ENCODE results near the gene RBCK1.

The RBCK1 gene

DNA sequence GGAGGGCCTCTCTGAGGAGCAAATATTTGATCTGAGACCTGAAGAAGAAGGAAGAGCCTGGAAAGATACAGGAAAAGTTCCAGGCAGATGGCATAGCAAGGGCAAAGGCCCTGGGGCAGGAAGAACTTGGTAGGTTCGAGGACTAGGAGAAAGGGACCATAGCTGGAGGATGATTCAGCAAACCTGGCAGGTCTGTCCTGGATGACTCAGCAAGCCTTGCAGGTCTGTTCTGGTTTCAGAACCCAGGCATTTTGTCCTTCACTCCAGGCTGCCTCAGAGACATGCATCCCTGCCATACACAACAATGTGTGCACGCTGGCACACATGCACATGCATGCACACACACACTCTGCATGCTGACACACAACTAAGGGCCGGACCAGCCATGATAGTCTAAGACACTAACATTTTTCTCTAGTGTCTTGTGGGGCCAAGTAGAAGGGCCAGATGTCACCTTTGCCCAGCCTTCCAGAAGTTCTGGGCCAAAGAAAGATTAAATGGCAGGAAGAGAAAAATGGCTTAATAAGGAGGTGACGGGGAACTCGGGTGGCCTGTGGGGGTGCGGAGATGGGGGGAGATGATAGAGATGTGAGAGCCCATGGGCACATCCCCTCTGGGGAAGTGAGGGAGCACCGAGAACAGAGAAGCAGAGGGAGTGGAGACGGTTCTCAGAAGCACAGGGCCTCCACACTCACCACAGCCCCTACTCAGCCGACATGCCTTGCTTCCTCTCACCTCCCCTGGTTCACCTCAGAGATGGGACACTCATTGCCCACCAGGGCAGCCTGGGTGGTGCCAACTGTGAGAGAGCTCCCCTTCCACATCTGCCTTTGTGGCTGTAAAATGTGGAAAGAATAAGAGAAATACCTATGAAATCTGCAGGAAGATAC, 42.9 kb upstream of the RBCK1 start:
- TF ChIP-seq, protein P1, sequence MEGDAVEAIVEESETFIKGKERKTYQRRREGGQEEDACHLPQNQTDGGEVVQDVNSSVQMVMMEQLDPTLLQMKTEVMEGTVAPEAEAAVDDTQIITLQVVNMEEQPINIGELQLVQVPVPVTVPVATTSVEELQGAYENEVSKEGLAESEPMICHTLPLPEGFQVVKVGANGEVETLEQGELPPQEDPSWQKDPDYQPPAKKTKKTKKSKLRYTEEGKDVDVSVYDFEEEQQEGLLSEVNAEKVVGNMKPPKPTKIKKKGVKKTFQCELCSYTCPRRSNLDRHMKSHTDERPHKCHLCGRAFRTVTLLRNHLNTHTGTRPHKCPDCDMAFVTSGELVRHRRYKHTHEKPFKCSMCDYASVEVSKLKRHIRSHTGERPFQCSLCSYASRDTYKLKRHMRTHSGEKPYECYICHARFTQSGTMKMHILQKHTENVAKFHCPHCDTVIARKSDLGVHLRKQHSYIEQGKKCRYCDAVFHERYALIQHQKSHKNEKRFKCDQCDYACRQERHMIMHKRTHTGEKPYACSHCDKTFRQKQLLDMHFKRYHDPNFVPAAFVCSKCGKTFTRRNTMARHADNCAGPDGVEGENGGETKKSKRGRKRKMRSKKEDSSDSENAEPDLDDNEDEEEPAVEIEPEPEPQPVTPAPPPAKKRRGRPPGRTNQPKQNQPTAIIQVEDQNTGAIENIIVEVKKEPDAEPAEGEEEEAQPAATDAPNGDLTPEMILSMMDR (IDR thresholded peaks at IDR 0.05; ENCODE audit: low read depth, low read length): no peak
- H3K9me3 ChIP-seq: no peaks in the 10 kb centered on the region
- H3K4me3 ChIP-seq (ENCODE audit: low read depth, low read length): no peak overlapping the region
- peaks cover 3% of the 10 kb centered on the region; the same call in 1 of the 2 replicates for H3K4me1 ChIP-seq
- no peaks in the 10 kb centered on the region for H3K36me3 ChIP-seq
- no peaks in the 10 kb centered on the region for H3K27me3 ChIP-seq
- no peak for DNase-seq

DNA sequence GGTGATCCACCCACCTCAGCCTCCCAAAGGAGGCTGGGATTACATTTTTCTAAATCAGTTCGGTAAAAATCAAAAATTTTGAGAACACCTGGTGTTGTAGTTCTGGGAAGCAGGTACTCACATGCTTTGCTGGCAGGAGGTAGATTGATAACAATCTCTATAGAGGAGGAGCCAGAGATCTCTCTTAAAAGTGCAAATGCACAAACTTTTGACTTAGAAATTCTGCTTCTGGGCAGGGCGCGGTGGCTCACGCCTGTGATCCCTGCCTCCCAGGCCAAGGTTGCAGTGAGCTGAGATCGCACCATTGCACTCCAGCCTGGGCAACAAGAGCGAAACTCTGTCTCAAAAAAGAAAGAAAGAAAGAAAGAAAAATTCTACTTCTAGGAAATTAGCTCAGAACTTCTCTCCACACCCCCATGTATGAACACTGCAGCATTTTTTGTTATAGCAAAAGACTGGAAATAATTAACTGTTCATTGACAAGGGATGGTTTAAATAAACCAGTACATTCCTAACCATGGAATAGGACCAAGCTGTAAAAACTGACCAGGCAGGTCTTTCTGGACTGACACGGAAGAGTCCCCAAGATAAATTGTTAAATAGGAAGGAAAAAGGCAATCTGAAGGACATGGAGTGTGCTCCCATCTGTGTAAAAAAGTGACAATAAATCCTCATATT, 41.9 kb upstream of the RBCK1 start:
- Histone ChIP-seq H3K9me3 (no peaks in the 10 kb centered on the region), H3K4me1 (peaks cover 3% of the 10 kb centered on the region; the same call in 1 of the 2 replicates), H3K27me3 (no peaks in the 10 kb centered on the region), H3K4me3 (ENCODE audit: low read depth, low read length) (no peak overlapping the region), H3K36me3 (no peaks in the 10 kb centered on the region)
- TF ChIP-seq, protein P1 (IDR thresholded peaks at IDR 0.05; ENCODE audit: low read depth, low read length): no peak
- no peak for DNase-seq

DNA sequence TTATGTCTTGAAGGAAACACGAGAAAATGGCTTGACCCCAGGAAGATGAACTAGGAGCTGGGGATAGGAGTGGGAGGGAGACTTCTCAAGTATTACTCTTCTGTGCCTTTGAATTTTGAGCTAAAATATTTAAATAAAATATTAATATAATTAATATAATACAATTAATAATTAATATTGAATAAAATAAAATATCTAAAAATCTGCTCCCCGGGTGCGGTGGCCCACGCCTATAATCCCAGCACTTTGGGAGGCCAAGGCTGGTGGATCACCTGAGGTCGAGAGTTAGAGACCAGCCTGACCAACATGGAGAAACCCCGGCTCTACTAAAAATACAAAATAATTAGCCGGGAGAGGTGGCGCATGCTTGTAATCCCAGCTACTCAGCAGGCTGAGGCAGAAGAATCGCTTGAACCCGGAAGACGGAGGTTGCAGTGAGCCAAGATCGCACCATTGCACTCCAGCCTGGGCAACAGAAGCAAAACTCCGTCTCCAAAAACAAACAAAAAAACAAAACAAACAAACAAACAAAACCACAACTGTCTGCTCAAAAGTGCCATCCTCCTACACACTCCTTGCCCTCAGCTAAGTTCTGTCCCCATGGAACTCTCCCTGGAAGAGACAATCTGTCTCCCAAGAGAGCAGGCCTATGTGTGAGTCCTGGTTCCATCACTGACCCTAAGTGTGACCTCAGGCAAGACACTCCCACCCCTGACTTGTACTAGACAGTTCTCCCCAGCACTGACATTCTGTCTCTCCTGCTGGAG, 41.2 kb upstream of the RBCK1 start:
- Histone ChIP-seq H3K4me1 (peaks cover 3% of the 10 kb centered on the region; the same call in 1 of the 2 replicates), H3K9me3 (no peaks in the 10 kb centered on the region), H3K4me3 (ENCODE audit: low read depth, low read length) (no peak overlapping the region), H3K36me3 (no peaks in the 10 kb centered on the region), H3K27me3 (no peaks in the 10 kb centered on the region)
- TF ChIP-seq, protein P1 (IDR thresholded peaks at IDR 0.05; ENCODE audit: low read depth, low read length): no peak
- DNase-seq: no peak

- Histone ChIP-seq H3K4me1 (no peaks in the 10 kb centered on the region), H3K9me3 (no peaks in the 10 kb centered on the region), H3K4me3 (ENCODE audit: low read depth, low read length) (no peak overlapping the region), H3K27me3 (no peaks in the 10 kb centered on the region), H3K36me3 (no peaks in the 10 kb centered on the region)
- no peak for DNase-seq
- TF ChIP-seq, protein P1 (IDR thresholded peaks at IDR 0.05; ENCODE audit: low read depth, low read length): no peak
Measured at GRCh38 chr20:367486-367887, 40.6 kb upstream of the RBCK1 start.

DNA sequence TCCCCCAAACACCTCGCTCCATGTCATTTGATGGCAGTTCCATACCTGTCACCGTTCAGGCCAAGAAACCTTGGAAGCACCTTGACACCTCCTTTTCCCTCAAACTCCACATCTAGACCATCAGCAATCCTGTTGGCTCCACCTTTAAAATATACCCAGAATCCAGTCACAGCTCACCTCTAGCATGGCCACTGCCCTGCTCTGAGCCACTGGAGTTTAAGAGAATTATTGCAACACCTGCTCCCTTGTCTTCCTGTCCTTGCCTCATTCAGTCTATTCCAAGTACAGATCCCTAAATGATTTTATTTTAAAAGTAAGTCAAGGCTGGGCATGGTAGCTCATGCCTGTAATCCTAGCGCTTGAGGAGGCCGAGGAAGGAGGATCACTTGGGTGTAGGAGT, 39.2 kb upstream of the RBCK1 start:
- H3K27me3 ChIP-seq: no peaks in the 10 kb centered on the region
- no peaks in the 10 kb centered on the region for H3K4me1 ChIP-seq
- no peak for DNase-seq
- TF ChIP-seq, protein P1 (IDR thresholded peaks at IDR 0.05; ENCODE audit: low read depth, low read length): no peak
- H3K9me3 ChIP-seq: no peaks in the 10 kb centered on the region
- no peak overlapping the region for H3K4me3 ChIP-seq (ENCODE audit: low read depth, low read length)
- no peaks in the 10 kb centered on the region for H3K36me3 ChIP-seq
